GM12878 (cell line): Measurements from ENCODE around the gene ANK3. TPM values are rescaled to one million over a fixed set of nuclear protein-coding genes. Genes with fewer than 3 reads are reported as not detected.

ENCODE experiments used
- ATAC-seq: fragments of 200-7000 bp; cut with Tn5 transposase; 3 replicates; pipeline ENCODE4 v1.9.1; 2020; ENCODE audit warnings: mild to moderate bottlenecking, moderate library complexity
- BruUV-seq: library from RNA; stranded (reverse); fragments of 400-500 nt; replicated peaks from 2 replicates; lab custom pipeline; 2021; lab: Mats Ljungman, UMichigan
- CTCF ChIA-PET: fragments of 300-600 bp; sonication (Branson Sonifier 250); formaldehyde crosslinking; extraction: SDS; loops from one replicate; lab custom pipeline; 2021; ENCODE audit warnings: inconsistent platforms; lab: Yijun Ruan, JAX
- POLR2A ChIA-PET: fragments of 350-600 bp; formaldehyde crosslinking; extraction: SDS; loops from one replicate; lab custom pipeline; 2021; ENCODE audit warnings: inconsistent platforms; lab: Charles Lee
- RAD21 ChIA-PET: fragments of 300-600 bp; sonication (Branson Sonifier 250); formaldehyde crosslinking; loops from one replicate; lab custom pipeline; 2023; ENCODE audit warnings: antibody characterized with exemption; ENCODE audit not compliant: unreplicated experiment; lab: Charles Lee
- SMC1A ChIA-PET: fragments of 300-600 bp; sonication (Branson Sonifier 250); formaldehyde crosslinking; loops from one replicate; lab custom pipeline; 2023; ENCODE audit not compliant: unreplicated experiment, uncharacterized antibody; lab: Charles Lee
- DNase-seq: peaks from one replicate; pipeline ENCODE4 v3.0.0-alpha.2; 2011; ENCODE audit warnings: low read depth, low spot score
- FAIRE-seq: peaks from 3 replicates; lab custom pipeline; 2011; peaks lifted over from hg19 to GRCh38; lab: Jason Lieb, UNC
- H2AFZ ChIP-seq: 2 replicates; pipeline ENCODE4 v1.6.0; 2011; ENCODE audit warnings: low read depth, low read length, control low read depth; ENCODE audit not compliant: control insufficient read depth
- H3K27ac ChIP-seq: 2 replicates; pipeline ENCODE4 v1.5.1; 2011; ENCODE audit warnings: control low read depth; ENCODE audit not compliant: control insufficient read depth, insufficient read depth
- H3K27me3 ChIP-seq, 2 experiments: replicated peaks in 1 of 2; 2 replicates each; pipeline versions ENCODE4 v1.6.0 to v1.6.1; 2011; ENCODE audit warnings: low read length in 1 of 2; ENCODE audit not compliant: control insufficient read depth in 2 of 2, insufficient read depth in 2 of 2
- H3K36me3 ChIP-seq, 2 experiments: 2 replicates each; pipeline ENCODE4 v1.5.1; 2011; ENCODE audit warnings: low read length in 1 of 2; ENCODE audit not compliant: control insufficient read depth in 2 of 2, insufficient read depth in 2 of 2
- H3K4me1 ChIP-seq: 2 replicates; pipeline ENCODE4 v1.6.1; 2011; ENCODE audit warnings: mild to moderate bottlenecking, low read length, moderate library complexity, mixed read lengths; ENCODE audit not compliant: control insufficient read depth, insufficient read depth
- H3K4me2 ChIP-seq: 2 replicates; pipeline ENCODE4 v1.6.0; 2011; ENCODE audit warnings: control low read depth; ENCODE audit not compliant: control insufficient read depth, insufficient read depth
- H3K4me3 ChIP-seq: fragments of 200-600 bp; sonication (generic); 2 replicates; pipeline ENCODE4 v1.5.1; 2016
- H3K79me2 ChIP-seq: 2 replicates; pipeline ENCODE4 v1.6.0; 2011; ENCODE audit warnings: low read length; ENCODE audit not compliant: control insufficient read depth, insufficient read depth
- H3K9ac ChIP-seq: 2 replicates; pipeline ENCODE4 v1.8.0; 2011; ENCODE audit warnings: low read length, control low read depth, mixed read lengths; ENCODE audit not compliant: control insufficient read depth, insufficient read depth
- H3K9me3 ChIP-seq: replicated peaks from 3 replicates; pipeline ENCODE4 v1.5.1; 2011; ENCODE audit warnings: mild to moderate bottlenecking, low read length; ENCODE audit not compliant: control insufficient read depth, insufficient read depth
- H4K20me1 ChIP-seq: 2 replicates; pipeline ENCODE4 v1.6.0; 2011; ENCODE audit not compliant: control insufficient read depth, insufficient read depth
- ATF7 ChIP-seq: fragments of 450-650 bp; IDR thresholded peaks from 2 replicates; pipeline ENCODE4 v1.6.1; 2016; ENCODE audit warnings: low read depth, mild to moderate bottlenecking
- CTCF ChIP-seq, 3 experiments: IDR thresholded peaks in 2 of 3; conservative IDR thresholded peaks in 1 of 3; 2 replicates each; pipeline ENCODE4 v1.5.1; 2011; ENCODE audit warnings: low read depth in 3 of 3, low read length in 3 of 3, mild to moderate bottlenecking in 3 of 3, control low read depth in 2 of 3, moderate library complexity in 2 of 3, inconsistent platforms in 1 of 3, mixed read lengths in 1 of 3; ENCODE audit not compliant: control insufficient read depth in 2 of 3, insufficient read depth in 1 of 3; ENCODE audit errors: extremely low read depth in 1 of 3
- DPF2 ChIP-seq: fragments of 450-650 bp; IDR thresholded peaks from 2 replicates; pipeline ENCODE4 v1.6.1; 2017; ENCODE audit warnings: mild to moderate bottlenecking
- HDAC2 ChIP-seq: fragments of 200-600 bp; sonication (generic); IDR thresholded peaks from 2 replicates; pipeline ENCODE4 v1.6.1; 2017
- JUND ChIP-seq: IDR thresholded peaks from 2 replicates; pipeline ENCODE4 v1.6.1; 2012; ENCODE audit warnings: low read depth, mild to moderate bottlenecking, low read length, improper control_type of control experiment, moderate library complexity
- KLF5 ChIP-seq: fragments of 450-650 bp; IDR thresholded peaks from 2 replicates; pipeline ENCODE4 v1.6.1; 2014; ENCODE audit warnings: mild to moderate bottlenecking; ENCODE audit not compliant: partially characterized antibody
- MEF2A ChIP-seq: IDR thresholded peaks from 2 replicates; pipeline ENCODE4 v1.6.1; 2011; ENCODE audit warnings: low read depth, mild to moderate bottlenecking, low read length, moderate library complexity; ENCODE audit not compliant: insufficient read depth
- NFIC ChIP-seq: IDR thresholded peaks from 2 replicates; pipeline ENCODE4 v1.6.1; 2012; ENCODE audit warnings: low read depth, mild to moderate bottlenecking, inconsistent platforms, low read length, moderate library complexity
- PAX8 ChIP-seq: fragments of 450-650 bp; IDR thresholded peaks from 2 replicates; pipeline ENCODE4 v1.6.1; 2017; ENCODE audit warnings: mild to moderate bottlenecking, moderate library complexity
- SUZ12 ChIP-seq: fragments of 200-600 bp; sonication (generic); IDR thresholded peaks from one replicate; pipeline ENCODE4 v1.6.1; 2018; ENCODE audit warnings: antibody characterized with exemption, mild to moderate bottlenecking; ENCODE audit not compliant: unreplicated experiment
- TAF1 ChIP-seq: IDR thresholded peaks from 2 replicates; pipeline ENCODE4 v1.6.1; 2011; ENCODE audit warnings: mild to moderate bottlenecking, low read depth, low read length, borderline replicate concordance
- YBX1 ChIP-seq: fragments of 450-650 bp; IDR thresholded peaks from 2 replicates; pipeline ENCODE4 v1.6.1; 2016; ENCODE audit warnings: antibody characterized with exemption
- ZNF24 ChIP-seq: fragments of 450-650 bp; IDR thresholded peaks from 2 replicates; pipeline ENCODE4 v1.6.1; 2017; ENCODE audit warnings: antibody characterized with exemption, mild to moderate bottlenecking
- WGBS: methylation state at CpG from one replicate; pipeline ENCODE4 v1.1.6; 2016; ENCODE audit warnings: low lambda C conversion rate; ENCODE audit not compliant: insufficient replicate concordance, insufficient coverage; ENCODE audit errors: missing lambda C conversion rate; 5-methylcytosine and 5-hydroxymethylcytosine counted together
- in situ Hi-C: fragments of 300-500 bp; cut with MboI; formaldehyde crosslinking; loops from 9 replicates; pipeline ENCODE4 v1.14.3; 2018; ENCODE audit warnings: mixed read lengths
- intact Hi-C: fragments of 100-400 bp; cut with micrococcal nuclease; formaldehyde crosslinking; loops from one replicate; pipeline ENCODE4 v1.14.2; 2022; ENCODE audit not compliant: unreplicated experiment
- polyA plus RNA-seq, 11 experiments: library from polyadenylated mRNA; depleted of rRNA in 4 of 11; unstranded in 6 of 11; stranded (reverse) in 5 of 11; fragments of >200 nt; fragmentation: Nextera tagmentation in 4 of 11; fragmentation: Illumina TruSeq in 1 of 11; extraction: Ambion mirVana in 4 of 11; extraction: Trizol in 1 of 11; gene quantifications; 1 replicate in 1 of 11; 2 replicates in 10 of 11; pipeline versions ENCODE4 v1.2.1 to v1.2.3, GENCODE V29; 2011 to 2016; ENCODE audit warnings: inconsistent platforms in 2 of 11, missing spikeins in 2 of 11, low read depth in 1 of 11
- total RNA-seq, 4 experiments: library from RNA; depleted of rRNA in 3 of 4; stranded (reverse); fragments of >200 nt in 3 of 4; fragmentation: Illumina TruSeq in 1 of 4; extraction: Trizol in 1 of 4; gene quantifications; 2 replicates each; pipeline versions ENCODE4 v1.2.1 to v1.2.3, GENCODE V29; 2013 to 2021

ANK3 gene
- total and polyA plus RNA-seq, 10 of the 15 experiments (the other 5 are each of a cell fraction or from before 2014, with no cell fraction given), result 0.06 to 0.82 (median 0.20) TPM; not detected in 2

- Histone ChIP-seq H3K9ac (no peak overlapping the region), H3K27me3 (no peaks in the 10 kb centered on the region; a peak in 1 of 4 replicates), H2AFZ (no peak overlapping the region), H3K4me2 (no peak overlapping the region), H3K9me3 (no peaks in the 10 kb centered on the region), H3K27ac (no peak overlapping the region), H4K20me1 (no peaks in the 10 kb centered on the region), H3K36me3 (no peaks in the 10 kb centered on the region), H3K79me2 (no peaks in the 10 kb centered on the region), H3K4me1 (no peaks in the 10 kb centered on the region), H3K4me3 (no peak overlapping the region)
- SMC1A ChIA-PET, result interaction anchor here (1.0 to 1.2 kb wide), 2 partner anchors 10 to 79 kb away, joined by 3 to 4 read pairs; no protein-coding TSS in a partner anchor
- intact Hi-C loops, result no loop called here
- in situ Hi-C loops, result no loop called here
- POLR2A ChIA-PET, result no interaction called here
- TF ChIP-seq ZNF24 (no peak), HDAC2 (no peak), NFIC (no peak)
- CTCF ChIA-PET, result interaction anchor here (0.6 to 1.5 kb wide), 3 partner anchors 7 to 59 kb away, joined by 3 to 4 read pairs (median 3); no protein-coding TSS in a partner anchor
- RAD21 ChIA-PET, result no interaction called here
- FAIRE-seq (no peak), DNase-seq (no peak), ATAC-seq (no peak)
- 74% methylated on average over 8 of the region's 8 CpGs for WGBS
- BruUV-seq, result no TSS peak
These were observed 9.7 kb upstream of the ANK3 start for GRCh38 chr10:60399328-60399727.

- ChIA-PET CTCF (no interaction called here), RAD21 (no interaction called here), SMC1A (no interaction called here), POLR2A (no interaction called here)
- H2AFZ ChIP-seq, result no peak overlapping the region
- no peak overlapping the region for H3K27ac ChIP-seq
- DNase-seq, result no peak
- intact Hi-C loops, result no loop called here
- no peaks in the 10 kb centered on the region for H3K36me3 ChIP-seq
- 2% methylated on average over 2 of the region's 2 CpGs for WGBS
- no peaks in the 10 kb centered on the region for H3K4me1 ChIP-seq
- H3K27me3 ChIP-seq, result no peaks in the 10 kb centered on the region; a peak in 1 of 4 replicates
- no peak for TF ChIP-seq CTCF (IDR thresholded peaks at IDR 0.05 in 2 of 3, conservative IDR thresholded peaks at IDR 0.05 in 1 of 3; ENCODE audit: control insufficient read depth in 2 of 3, extremely low read depth in 1 of 3, insufficient read depth in 1 of 3, low read depth in 3 of 3, low read length in 3 of 3)
- no peak for TF ChIP-seq DPF2
- TF ChIP-seq JUND, result no peak
- TF ChIP-seq MEF2A, result no peak
- no peak for TF ChIP-seq KLF5
- TF ChIP-seq YBX1, result no peak
- TF ChIP-seq SUZ12, result no peak
- TF ChIP-seq TAF1, result no peak
- TF ChIP-seq ATF7, result no peak
- TF ChIP-seq PAX8, result no peak
- no TSS peak for BruUV-seq
- no peak overlapping the region for H3K4me3 ChIP-seq
- ATAC-seq, result no peak
- H4K20me1 ChIP-seq, result no peaks in the 10 kb centered on the region
- H3K4me2 ChIP-seq, result no peak overlapping the region
- in situ Hi-C loops, result no loop called here
- FAIRE-seq, result no peak
- no peaks in the 10 kb centered on the region for H3K9me3 ChIP-seq
- no peak overlapping the region for H3K9ac ChIP-seq
- no peaks in the 10 kb centered on the region for H3K79me2 ChIP-seq
These were observed 8.1 kb upstream of the ANK3 start for GRCh38 chr10:60397792-60398191.
